ENCODE data around the gene DCTPP1.
"Not testable (repeated sequence)": the region's sequence is repeated elsewhere in the genome, so short reads cannot be mapped to it uniquely, and the experiment has no call there.

The DCTPP1 gene

DNA sequence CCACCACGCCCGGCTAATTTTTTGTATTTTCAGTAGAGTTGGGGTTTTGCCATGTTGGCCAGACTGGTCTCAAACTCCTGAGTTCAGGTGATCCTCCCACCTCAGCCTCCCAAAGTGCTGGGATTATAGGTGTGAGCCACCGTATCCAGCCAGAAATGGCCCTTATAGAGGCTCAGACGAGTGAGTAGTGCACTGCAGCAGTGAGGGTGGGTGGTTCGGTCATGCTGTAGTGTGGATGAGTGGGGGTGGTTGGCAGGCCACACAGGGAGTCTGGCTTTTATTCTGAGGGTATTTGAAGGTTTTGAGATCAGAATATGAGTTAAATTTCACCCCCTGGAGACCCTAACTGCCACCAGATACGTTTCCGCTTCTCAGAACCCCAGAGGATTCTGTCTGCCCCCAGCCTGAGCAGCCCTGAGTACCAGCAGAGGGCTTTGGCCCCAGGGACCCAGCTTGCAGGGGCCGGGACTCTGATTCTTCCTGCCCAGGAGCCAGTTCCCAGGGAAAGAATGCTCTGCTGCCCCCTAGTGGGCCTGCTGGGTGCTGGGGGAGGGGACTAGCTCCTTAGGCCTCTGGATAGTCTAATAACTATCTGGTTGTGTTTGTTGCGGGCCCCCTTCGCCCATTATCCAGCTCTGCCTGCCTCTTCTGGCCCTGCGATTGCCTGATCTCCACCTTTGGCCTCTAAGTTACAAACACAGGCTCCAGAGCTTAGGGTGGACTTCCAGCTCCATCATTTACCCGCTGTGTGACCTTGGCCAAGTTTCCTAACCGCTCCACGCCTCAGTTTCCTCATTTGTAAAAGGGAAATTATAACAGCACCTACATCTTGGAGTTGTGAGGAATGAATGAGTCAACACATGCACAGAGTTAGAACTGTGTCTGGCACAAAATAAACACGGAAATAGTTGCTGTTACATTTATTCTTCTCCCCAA is 20.4 kb downstream of the DCTPP1 start:
- no peak for FAIRE-seq

DNA sequence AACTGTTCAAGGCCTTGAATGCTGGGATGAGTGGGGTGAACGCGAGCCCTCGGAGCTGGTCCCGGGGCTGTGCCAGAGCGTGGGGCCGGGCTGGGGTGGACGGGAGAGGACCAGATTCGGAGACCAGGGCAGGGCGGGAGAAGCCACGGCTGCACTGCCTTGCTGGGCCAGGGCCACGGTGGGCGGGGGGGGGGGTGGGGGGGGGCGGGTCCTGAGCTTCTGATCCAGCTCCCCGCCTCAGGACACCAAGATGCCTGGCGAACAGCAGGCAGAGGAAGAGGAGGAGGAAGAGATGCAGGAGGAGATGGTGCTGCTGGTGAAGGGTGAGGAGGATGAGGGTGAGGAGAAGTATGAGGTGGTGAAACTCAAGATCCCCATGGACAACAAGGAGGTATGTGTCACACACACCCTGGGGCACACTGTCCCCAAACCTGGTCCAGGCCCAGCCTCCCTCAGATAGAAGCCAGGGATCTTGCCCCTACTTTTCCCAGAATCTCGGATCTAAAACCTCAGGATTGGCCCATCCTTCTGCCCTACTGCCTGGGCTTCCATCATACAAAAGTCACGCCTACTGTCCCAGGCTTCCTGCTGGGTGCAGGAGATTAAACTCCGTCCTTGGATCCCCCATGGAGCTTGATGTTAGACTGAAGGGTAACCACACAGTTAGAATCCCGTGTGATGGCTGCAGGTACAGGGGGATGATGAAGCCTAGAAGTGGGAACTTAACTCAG is 21.9 kb downstream of the DCTPP1 start:
- no peak for FAIRE-seq

DNA sequence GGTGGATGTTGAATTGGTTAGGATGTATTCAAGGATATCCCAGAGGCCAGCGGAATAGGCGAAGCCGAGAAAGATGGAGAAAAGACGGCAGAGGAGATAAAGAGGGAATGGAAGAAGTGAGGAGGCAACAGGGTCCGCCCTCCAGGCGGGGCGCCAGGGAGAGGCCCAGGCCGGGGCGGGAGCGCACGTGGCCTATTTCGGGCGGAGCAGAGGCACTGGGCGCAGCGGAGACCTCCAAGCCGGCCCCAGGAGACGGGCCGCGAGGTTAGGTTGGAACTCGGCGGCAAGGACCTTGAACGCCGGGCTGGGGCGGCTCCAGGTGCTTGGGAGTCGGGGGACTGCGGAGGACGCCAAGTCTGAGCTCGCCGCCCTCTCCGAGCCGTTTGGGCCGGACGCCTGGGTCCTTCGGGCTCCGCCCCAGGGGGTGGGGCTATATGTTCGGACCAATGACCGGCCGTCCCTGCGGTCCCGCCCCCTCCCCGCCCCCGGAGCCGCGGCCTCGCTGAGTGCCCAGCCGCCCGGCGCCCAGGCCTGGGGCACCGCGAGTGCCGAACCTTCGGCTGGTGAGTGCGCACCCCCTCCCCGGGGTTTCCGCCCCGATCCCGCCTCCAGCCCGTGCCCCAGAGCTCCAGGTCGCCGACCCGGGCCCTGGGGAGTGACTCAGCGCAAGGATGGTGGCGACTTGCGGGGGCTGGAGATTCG is 22.6 kb downstream of the DCTPP1 start, which contains the start of gene ZNF771:
ZNF771 (plus strand) TSS at position 505 of the 702 bp plus-strand sequence. CDS start 448 bp downstream, outside the sequence.
- FAIRE-seq = no peak

DNA sequence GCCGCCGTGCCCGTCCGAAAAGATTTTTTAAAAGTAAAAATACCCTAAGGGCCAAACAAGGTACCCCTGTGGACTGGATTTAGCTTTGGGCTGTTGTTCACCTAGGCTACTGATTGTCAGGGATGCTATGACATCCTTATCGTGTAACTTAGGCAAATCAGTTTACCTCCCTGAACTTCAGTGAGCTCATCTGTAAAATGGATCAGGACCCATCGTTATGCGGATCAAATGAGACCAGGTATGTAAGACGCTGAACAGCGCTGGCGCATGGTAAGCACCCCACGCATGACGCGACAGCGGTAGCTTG is 23.1 kb downstream of the DCTPP1 start:
- FAIRE-seq = no peak

DNA sequence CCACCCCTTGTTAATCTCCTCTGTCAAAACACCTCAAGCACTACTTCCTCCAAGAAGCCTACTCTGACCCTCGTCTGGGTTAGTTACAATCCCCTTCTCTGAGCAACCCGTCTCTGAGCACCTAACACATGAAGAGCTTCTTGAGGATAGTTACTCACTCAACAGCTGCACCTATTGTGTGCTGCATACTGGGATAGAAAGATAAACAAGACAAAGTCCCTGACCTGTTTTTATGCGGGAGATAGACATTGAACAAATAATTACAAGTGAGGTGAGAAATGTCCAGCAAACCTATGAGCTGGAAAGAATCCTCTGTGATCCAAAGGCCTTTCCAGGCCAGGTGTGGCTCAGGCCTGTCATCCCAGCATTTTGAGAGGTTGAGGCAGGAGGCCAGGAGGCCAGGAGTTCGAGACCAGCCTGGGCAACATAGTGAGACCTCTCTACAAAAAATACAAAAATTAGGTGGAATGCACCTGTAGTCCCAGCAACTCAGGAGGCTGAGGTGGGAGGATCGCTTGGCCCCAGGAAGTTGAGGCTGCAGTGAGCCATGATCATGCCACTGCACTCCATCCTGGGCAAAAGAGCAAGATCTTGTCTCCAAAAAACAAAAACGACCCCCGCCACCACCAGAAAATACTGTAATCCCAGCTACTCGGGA is 27.9 kb downstream of the DCTPP1 start:
- no peak for FAIRE-seq

DNA sequence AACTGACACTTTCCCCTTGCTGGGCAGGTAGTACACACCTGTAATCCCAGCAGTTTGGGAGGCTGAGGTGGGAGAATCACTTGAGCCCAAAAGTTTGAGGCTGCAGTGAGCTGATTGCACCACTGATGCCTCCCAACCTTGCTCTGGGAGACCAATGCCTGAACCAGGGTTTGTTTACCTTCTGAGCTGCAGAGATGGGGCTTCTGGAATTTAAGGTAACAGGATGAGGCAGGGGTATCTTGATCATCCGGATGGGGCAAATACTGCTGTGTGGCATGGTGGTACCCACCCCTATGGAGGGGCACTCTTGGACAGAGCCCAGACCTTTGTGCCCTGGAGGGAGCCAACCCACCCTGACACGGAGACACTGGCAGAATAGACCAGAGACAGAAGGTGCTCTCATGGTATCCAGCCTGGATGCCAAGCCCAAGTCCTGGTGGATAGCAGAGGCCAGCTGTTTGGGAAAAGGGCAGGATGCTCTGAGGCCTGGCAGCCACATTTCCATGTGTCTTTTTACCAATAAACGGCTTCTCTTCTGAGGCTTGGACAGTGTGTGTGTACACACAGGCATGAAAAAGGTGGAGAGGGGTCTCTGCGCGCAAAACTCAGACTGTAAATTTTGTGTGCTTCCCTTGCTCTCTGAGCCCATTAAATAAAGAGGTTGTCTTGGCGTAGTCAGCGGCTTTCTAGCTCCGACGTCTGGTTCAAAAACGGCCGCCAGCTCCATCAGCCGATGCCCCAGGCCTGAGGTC is 30.2 kb downstream of the DCTPP1 start:
- FAIRE-seq = no peak

DNA sequence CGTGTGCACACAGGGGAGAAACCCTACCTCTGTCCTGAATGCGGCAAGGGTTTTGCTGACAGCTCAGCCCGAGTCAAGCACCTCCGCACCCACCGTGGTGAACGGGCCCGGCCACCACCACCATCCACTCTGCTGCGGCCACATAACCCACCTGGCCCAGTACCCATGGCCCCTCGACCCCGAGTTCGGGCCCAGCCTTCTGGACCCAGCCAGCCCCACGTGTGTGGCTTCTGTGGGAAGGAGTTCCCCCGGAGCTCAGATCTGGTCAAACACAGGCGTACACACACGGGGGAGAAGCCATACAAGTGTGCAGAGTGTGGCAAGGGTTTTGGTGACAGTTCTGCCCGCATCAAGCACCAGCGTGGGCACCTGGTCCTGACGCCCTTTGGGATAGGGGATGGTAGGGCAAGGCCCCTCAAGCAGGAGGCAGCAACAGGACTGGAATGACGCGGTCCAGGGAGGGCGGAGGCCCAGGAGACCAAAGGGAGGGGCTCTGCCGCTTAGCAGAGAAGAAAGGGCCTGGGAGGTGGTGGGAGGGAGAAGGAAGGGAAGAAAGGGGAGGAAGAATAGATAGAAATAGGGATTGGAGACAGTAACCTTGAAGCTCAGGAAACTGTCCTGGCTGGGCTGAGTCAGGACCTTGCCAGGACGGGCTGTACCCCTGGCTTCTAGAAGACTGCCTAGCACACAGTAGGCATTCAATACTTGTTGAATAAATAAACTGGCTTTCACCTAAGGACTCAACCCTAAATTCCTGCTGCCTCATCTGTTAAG is 31.0 kb downstream of the DCTPP1 start:
- no peak for FAIRE-seq

DNA sequence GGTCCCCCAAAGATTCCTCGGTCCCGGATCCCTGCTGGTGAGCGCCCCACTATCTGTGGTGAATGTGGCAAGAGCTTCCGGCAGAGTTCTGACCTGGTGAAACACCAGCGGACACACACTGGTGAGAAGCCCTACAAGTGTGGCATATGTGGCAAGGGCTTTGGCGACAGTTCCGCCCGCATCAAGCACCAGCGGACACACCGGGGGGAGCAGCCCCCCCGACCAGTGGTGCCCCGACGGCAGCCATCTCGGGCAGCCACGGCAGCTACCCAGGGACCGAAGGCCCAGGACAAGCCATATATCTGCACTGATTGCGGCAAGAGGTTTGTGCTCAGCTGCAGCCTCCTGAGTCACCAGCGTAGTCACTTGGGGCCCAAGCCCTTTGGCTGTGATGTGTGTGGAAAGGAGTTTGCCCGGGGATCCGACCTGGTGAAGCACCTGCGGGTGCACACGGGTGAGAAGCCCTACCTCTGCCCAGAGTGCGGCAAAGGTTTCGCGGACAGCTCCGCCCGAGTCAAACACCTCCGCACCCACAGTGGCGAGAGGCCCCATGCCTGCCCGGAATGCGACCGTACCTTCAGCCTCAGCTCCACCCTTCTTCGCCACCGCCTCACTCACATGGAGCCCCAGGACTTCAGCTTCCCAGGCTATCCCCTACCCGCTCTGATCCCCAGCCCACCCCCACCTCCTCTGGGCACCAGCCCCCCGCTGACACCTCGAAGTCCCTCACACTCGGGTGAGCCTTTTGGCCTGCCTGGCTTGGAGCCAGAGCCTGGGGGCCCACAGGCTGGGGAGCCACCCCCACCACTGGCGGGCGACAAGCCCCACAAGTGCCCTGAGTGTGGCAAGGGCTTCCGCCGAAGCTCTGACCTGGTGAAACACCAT is 31.8 kb downstream of the DCTPP1 start:
- FAIRE-seq = no peak

DNA sequence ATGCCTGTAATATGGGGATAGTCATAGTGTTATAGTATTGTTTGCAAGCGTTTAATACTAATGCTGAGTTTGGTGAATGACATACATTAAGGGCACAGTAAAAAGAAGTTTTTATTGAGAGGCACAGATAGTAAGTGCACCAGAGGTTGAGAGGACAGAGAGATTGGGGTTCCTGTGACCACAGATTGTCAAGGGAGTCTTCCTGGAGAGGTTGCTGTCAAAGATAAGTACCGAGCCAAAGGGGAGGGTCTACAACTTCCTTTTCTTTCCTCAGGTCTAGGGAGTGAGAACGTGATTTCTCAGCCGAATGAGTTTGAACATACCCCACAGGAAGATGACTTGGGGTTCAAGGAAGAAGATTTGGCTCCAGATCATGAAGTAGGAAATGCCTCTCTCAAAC is 32.8 kb downstream of the DCTPP1 start:
- no peak for FAIRE-seq

DNA sequence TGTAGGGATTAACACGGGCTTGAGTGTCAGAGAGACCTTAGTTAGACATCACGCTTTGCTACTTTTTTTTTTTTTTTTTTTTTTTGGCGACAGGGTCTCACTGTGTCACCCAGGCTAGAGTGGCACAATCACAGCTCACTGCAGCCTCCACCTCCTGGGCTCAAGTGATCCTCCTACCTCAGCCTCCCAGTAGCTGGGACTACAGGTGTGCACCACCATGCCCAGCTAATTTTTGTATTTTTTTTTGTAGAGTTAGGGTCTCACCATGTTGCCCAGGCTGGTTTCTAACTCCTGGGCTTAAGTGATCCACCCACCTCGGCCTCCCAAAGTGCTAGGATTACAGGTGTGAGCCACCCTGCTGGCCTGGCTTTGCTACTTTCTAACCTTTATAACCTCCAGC is 33.2 kb downstream of the DCTPP1 start:
- not testable (repeated sequence) for FAIRE-seq

DNA sequence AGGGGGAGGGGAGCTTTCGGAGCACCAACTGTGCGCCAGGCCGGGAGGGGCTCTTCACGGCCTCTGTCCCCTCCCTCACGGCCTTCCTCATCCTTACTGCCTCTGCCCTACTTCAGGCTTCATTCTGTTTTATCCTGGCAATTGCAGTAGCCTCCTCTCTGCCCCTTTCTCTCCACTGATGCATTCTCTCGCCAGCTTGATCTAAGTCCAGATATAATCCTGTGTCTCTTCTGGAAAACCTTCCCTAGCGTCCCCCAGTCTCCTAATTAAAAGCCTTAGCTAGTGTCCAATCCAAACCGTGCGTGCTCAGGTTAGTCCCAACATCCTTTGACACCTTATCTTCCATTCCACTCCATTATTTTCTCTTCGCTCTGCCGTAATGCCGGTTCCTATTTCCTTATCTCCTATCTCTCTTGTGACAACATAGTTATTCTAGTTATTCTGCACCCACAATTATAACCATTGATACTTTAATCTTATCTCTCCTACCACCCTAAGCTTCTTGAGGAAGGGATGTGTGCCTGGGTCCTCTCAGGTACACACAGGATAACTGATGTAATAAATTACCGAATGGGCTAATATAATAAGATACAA is 33.7 kb downstream of the DCTPP1 start:
- no peak for FAIRE-seq

DNA sequence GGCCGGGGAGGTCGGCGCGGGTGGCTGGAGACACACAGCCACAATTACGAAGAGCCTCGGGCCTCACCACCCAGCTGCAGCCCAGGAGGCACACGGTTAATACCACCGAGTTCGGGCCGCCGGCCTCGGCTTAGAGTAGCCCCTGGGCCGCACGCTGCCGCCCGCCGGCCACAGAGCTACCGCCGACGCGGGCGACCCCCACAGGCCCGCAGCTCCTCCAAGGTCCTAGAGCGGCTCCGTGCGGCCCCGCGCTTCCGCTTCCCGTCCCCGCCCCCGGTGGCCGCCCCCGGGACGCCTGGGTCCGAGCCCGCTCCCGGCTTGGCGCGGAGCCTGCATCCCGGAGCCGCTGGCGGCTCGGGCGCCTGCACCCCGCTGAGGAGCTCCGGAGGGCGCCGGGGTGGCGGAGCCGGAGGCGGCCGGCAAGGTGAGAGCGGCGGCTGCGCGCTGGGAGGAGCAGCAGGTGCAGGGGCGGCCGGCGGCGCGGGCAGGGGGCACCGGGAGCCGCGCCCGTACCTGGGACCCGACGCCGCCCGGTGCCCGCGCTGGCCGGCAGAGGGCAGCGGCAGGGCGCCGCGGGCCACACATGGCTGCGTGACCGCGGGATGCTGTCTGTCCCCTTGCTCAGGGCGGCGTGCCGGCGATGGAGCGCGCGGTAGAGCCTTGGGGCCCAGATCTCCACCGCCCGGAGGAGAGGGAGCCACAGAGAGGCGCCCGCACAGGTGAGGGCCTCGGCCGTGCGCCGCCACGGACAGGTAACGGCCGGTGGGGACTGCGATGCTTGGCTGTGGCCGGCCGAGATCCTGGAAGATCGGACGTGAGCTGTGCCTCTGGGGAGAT is 34.5 kb downstream of the DCTPP1 start, which contains the start of gene ZNF48:
ZNF48 (plus strand) TSS at position 266 of the 837 bp plus-strand sequence; CDS start at position 641, 375 bp downstream.
- no peak for FAIRE-seq

DNA sequence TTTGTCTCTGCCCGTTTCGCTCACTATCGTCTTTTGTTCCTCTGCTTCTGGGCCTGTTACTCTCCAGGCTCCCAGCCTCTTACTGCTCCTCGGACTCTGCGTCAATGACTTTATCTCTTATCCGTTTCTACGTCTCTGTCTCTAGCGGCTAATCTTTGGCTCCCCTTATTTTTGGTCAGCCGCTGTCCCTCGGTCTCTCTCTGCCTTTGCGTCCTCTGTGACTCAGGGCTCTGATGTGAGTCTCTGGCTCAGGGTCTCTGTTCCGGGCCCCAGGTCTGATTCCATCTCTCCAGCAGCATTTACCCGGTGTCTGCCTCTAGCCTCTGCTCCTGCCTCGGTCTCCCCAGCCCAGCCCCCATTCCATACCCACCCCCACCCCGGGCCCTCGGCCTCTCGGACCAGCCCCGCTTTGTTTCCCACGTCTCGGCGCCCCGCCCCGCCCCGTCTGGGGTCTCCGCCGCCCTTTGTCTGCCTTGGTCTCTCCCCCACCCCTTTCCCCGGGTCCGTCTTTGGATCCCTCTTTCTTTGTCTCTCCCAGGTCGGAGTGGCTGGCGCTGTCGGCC is 35.2 kb downstream of the DCTPP1 start:
- no peak for FAIRE-seq

DNA sequence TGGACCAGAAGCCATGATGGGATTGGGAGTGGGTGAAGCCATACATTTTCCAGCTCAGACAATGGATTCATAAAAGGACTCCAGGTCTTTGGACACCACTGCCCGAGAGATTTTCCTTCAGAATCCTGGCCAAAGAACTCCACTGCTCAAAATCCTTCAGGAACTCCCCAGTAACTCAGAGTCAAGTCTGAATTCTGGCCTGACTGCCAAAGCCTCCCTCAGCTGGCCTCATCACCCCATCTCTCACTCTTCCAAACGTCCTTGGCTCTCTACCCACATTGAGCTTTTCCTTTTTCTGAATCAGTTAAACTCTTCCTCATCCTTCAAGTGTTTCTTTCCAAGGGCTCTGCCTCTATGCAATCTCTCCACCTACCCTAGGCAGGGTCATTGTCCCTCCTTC is 46.3 kb downstream of the DCTPP1 start:
- no peak for FAIRE-seq

DNA sequence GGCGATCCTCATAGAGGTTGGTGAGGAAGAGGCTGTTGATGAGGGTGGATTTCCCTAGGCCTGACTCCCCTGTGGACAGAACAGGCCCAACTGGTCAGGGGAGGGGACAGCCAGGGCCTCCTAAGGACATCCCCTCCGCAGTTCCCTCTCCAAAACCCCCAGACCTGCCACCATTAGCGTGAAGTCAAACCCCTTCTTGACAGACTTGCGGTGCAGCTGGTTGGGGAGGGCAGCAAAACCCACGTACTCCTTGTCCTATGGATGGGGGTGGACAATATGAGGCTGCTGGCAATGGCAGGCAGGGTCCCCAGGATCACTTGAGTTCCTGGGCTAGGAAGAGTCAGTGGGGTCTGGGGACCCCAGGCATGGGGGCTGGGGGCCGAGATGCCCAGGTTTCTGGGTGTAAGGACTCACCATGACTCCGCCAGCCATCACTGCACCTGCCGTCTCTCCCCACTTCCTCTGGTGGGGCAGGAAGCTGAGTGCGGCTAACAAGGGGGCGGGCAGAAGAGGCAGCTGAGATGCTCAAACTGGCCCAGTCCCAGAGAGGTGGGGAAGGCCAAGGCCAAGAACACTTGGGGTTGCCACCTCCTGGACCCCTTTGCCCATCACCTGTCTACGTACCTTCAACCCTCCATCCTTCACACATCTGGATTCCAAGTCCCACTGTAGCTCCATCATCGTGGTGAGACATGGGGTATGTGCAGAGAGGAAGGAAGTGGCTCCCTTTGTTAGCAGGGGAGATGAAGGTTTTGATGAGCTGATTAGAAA is 47.5 kb downstream of the DCTPP1 start, which contains the start of gene SEPTIN1:
SEPTIN1 (minus strand) TSS at position 451 of the 771 bp plus-strand sequence; CDS start at position 432, 19 bp downstream.
- FAIRE-seq = no peak

DNA sequence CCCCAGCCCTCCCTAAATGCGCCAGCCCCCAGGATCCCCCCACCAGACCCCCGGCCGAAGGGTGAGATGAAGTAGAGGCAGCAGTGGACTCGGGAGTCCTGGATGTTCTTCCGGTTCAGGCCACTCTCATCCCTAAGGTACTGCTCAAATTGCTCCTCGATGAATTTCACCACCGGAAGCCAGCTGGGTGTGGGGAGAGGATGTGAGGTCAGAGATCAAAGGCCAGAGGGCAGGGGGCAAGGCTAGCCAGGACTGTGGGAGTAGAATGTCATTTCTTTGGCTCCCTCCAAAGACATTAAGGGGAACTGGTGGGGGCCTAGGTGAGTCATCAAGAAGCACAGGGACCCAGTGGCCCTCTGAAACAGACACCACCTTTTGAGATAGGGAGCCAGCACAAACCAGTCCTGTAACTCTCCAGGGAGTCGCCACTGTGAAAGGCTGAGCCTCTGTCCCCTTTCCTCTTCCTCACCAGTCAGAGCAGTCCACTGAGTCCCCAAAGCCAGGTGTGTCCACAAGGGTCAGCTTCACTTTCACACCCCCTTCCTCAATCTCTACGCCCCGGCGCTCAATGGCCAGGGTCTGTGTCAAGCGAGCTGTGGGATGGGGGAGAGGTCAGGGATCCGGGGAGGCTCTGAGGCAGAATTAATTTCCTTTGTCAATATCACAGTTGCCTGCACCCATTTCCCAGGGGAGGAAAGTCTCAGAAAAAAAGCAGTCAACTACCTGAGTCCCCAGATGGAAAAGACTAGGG is 48.4 kb downstream of the DCTPP1 start:
- no peak for FAIRE-seq

DNA sequence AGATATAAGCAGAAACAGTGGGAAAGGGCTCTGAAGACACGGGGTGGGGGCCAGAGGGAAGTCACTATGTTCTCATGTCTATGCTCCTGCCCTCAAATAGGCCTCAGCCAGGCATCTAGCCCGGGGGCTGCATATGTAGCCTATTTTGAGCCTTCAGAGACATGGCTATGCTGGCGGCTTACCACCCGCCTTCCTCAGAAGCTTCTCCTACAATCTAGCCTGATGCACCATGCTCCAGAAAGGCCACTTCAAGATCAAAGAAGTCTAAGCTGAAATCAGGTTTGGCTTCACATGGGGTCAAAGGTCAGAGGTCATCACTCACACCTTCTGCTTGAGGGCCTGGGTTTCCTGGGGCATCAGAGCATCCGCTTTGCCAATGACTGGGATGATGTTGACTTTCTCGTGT is 49.0 kb downstream of the DCTPP1 start:
- FAIRE-seq = no peak
